ENCODE measurements around the gene NME1. TPM values are rescaled to one million over a fixed set of nuclear protein-coding genes. Genes with fewer than 3 reads are reported as not detected.

NME1 gene
- total and polyA plus RNA-seq, 10 of the 15 experiments (the other 5 are each of a cell fraction or from before 2014, with no cell fraction given) = 273 to 1,362 (median 455) TPM

DNA sequence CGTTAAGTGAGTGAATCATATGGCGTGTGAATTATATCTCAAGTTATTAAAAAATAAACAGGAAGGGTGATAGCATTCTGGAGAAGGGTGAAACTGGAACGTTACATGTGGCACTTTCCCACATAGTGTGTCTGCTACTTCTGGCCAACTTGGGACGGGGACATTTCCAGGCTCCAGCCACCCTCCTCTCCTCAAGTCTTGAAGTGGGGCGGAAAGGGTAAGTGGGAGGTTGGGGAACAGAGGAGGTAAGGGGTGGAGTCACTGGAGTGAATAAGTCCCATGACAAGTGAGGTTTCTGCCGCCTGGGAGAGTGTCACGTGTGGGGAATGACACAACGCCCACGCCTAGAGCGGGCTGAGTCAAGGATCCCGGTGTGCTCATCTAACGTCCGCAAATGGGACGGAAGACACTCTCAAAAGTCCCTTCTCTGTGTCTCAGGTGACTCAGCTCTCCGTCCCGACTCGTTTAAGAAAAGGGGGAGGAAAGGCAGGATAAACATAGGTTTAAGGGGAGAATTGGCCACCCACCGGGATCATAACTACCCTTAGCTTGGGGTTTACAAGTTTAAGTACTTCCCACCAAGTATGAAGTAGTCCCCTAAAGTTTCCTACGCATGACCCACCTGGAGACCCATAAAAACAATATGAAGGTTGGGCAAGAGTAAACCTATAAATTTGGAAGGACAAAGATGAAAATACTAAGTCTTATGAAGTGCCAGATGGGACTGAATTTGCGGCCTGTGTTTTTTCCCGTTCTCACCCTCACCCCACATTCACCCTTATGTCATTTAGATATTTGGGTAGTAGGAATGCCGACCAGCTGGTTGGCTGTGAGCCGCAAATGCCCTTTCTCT lies 31.5 kb upstream of the NME1 start:
- H3K9me3 ChIP-seq (replicated peaks; ENCODE audit: control insufficient read depth, insufficient read depth, low read length) = no peaks in the 10 kb centered on the region
- peak; percentile 86 for DNase-seq (ENCODE audit: low read depth, low spot score)
- H4K20me1 ChIP-seq (ENCODE audit: control insufficient read depth, insufficient read depth) = no peaks in the 10 kb centered on the region
- in situ Hi-C loops (cut with MboI) = no loop called here
- peak overlapping the region; percentile 72 for H3K4me3 ChIP-seq
- ChIA-PET CTCF (interaction anchor here (1.5 to 3.3 kb wide), 3 partner anchors 29 to 65 kb away, joined by 5 to 17 read pairs (median 6); partner anchors contain the start of gene NME1), SMC1A (ENCODE audit: uncharacterized antibody, unreplicated experiment) (interaction anchor here (1.3 to 2.0 kb wide), 3 partner anchors 32 to 69 kb away, joined by 3 to 5 read pairs (median 4); partner anchors contain the start of gene NME1), POLR2A (interaction anchor here (0.5 to 3.5 kb wide), 10 partner anchors 9 to 255 kb away, joined by 3 to 18 read pairs (median 6); partner anchors contain the start of genes NME1, NME2 and TOB1), RAD21 (ENCODE audit: unreplicated experiment) (interaction anchor here (0.7 to 2.0 kb wide), 5 partner anchors 11 to 123 kb away, joined by 3 to 15 read pairs (median 4); partner anchors contain the start of gene NME1)
- H2AFZ ChIP-seq (ENCODE audit: control insufficient read depth, low read depth, low read length) = peak overlapping the region; percentile 92
- H3K36me3 ChIP-seq (ENCODE audit: control insufficient read depth in 2 of 2, insufficient read depth in 2 of 2, low read length in 1 of 2) = no peaks in the 10 kb centered on the region
- 14% methylated on average over 23 of the region's 23 CpGs for WGBS (ENCODE audit: insufficient coverage, insufficient replicate concordance, low lambda C conversion rate, missing lambda C conversion rate)
- H3K4me2 ChIP-seq (ENCODE audit: control insufficient read depth, insufficient read depth) = peak overlapping the region; percentile 94
- peak; percentile 68 for ATAC-seq
- H3K9ac ChIP-seq (ENCODE audit: control insufficient read depth, insufficient read depth, low read length) = peak overlapping the region; percentile 83
- FAIRE-seq = peak; percentile 95
- peaks cover 36% of the 10 kb centered on the region for H3K79me2 ChIP-seq (ENCODE audit: control insufficient read depth, insufficient read depth, low read length)
- peak overlapping the region; percentile 81 for H3K27ac ChIP-seq (ENCODE audit: control insufficient read depth, insufficient read depth)
- no peaks in the 10 kb centered on the region for H3K27me3 ChIP-seq (replicated peaks in 1 of 2; ENCODE audit: control insufficient read depth in 2 of 2, insufficient read depth in 2 of 2, low read length in 1 of 2)
- no TSS peak for BruUV-seq (replicated peaks)
- intact Hi-C loops (cut with micrococcal nuclease; ENCODE audit: unreplicated experiment) = loop anchor here (1.0 kb wide), 1 partner anchor 31 kb away; the partner anchor contains the start of gene NME1
- peaks cover 13% of the 10 kb centered on the region; the same call in 1 of the 2 replicates for H3K4me1 ChIP-seq (ENCODE audit: control insufficient read depth, insufficient read depth, low read length)
- TF ChIP-seq CHD2 (IDR thresholded peaks at IDR 0.05; ENCODE audit: borderline replicate concordance, low read depth, low read length) = 0 out of 2 replicates have a peak, but pooled peaks have one; percentile 30
- no peak for TF ChIP-seq STAT1 (conservative IDR thresholded peaks at IDR 0.05)
- peak; percentile 76 for TF ChIP-seq NFIC (IDR thresholded peaks at IDR 0.05; ENCODE audit: low read depth, low read length)
- 0 out of 2 replicates have a peak, but pooled peaks have one; percentile 40 for TF ChIP-seq MEF2A (IDR thresholded peaks at IDR 0.05; ENCODE audit: insufficient read depth, low read depth, low read length)
- no peak for TF ChIP-seq MYB (IDR thresholded peaks at IDR 0.05; ENCODE audit: borderline replicate concordance, low read depth, low read length)
- TF ChIP-seq, protein P1, sequence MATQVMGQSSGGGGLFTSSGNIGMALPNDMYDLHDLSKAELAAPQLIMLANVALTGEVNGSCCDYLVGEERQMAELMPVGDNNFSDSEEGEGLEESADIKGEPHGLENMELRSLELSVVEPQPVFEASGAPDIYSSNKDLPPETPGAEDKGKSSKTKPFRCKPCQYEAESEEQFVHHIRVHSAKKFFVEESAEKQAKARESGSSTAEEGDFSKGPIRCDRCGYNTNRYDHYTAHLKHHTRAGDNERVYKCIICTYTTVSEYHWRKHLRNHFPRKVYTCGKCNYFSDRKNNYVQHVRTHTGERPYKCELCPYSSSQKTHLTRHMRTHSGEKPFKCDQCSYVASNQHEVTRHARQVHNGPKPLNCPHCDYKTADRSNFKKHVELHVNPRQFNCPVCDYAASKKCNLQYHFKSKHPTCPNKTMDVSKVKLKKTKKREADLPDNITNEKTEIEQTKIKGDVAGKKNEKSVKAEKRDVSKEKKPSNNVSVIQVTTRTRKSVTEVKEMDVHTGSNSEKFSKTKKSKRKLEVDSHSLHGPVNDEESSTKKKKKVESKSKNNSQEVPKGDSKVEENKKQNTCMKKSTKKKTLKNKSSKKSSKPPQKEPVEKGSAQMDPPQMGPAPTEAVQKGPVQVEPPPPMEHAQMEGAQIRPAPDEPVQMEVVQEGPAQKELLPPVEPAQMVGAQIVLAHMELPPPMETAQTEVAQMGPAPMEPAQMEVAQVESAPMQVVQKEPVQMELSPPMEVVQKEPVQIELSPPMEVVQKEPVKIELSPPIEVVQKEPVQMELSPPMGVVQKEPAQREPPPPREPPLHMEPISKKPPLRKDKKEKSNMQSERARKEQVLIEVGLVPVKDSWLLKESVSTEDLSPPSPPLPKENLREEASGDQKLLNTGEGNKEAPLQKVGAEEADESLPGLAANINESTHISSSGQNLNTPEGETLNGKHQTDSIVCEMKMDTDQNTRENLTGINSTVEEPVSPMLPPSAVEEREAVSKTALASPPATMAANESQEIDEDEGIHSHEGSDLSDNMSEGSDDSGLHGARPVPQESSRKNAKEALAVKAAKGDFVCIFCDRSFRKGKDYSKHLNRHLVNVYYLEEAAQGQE (IDR thresholded peaks at IDR 0.05; ENCODE audit: low read depth, low read length) = no peak
- TF ChIP-seq, protein P2, sequence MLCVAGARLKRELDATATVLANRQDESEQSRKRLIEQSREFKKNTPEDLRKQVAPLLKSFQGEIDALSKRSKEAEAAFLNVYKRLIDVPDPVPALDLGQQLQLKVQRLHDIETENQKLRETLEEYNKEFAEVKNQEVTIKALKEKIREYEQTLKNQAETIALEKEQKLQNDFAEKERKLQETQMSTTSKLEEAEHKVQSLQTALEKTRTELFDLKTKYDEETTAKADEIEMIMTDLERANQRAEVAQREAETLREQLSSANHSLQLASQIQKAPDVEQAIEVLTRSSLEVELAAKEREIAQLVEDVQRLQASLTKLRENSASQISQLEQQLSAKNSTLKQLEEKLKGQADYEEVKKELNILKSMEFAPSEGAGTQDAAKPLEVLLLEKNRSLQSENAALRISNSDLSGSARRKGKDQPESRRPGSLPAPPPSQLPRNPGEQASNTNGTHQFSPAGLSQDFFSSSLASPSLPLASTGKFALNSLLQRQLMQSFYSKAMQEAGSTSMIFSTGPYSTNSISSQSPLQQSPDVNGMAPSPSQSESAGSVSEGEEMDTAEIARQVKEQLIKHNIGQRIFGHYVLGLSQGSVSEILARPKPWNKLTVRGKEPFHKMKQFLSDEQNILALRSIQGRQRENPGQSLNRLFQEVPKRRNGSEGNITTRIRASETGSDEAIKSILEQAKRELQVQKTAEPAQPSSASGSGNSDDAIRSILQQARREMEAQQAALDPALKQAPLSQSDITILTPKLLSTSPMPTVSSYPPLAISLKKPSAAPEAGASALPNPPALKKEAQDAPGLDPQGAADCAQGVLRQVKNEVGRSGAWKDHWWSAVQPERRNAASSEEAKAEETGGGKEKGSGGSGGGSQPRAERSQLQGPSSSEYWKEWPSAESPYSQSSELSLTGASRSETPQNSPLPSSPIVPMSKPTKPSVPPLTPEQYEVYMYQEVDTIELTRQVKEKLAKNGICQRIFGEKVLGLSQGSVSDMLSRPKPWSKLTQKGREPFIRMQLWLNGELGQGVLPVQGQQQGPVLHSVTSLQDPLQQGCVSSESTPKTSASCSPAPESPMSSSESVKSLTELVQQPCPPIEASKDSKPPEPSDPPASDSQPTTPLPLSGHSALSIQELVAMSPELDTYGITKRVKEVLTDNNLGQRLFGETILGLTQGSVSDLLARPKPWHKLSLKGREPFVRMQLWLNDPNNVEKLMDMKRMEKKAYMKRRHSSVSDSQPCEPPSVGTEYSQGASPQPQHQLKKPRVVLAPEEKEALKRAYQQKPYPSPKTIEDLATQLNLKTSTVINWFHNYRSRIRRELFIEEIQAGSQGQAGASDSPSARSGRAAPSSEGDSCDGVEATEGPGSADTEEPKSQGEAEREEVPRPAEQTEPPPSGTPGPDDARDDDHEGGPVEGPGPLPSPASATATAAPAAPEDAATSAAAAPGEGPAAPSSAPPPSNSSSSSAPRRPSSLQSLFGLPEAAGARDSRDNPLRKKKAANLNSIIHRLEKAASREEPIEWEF (IDR thresholded peaks at IDR 0.05; ENCODE audit: insufficient replicate concordance, low read depth, low read length) = no peak
- TF ChIP-seq NRF1 (conservative IDR thresholded peaks at IDR 0.05; ENCODE audit: low read depth, low read length) = no peak
- peak; percentile 89 for TF ChIP-seq BACH1 (IDR thresholded peaks at IDR 0.05; ENCODE audit: borderline replicate concordance)
- TF ChIP-seq SP1 (IDR thresholded peaks at IDR 0.05; ENCODE audit: low read depth, low read length) = no peak
- TF ChIP-seq WRNIP1 (IDR thresholded peaks at IDR 0.05; ENCODE audit: borderline replicate concordance, low read depth, low read length) = 0 out of 2 replicates have a peak, but pooled peaks have one; percentile 71
- TF ChIP-seq EGR1 (IDR thresholded peaks at IDR 0.05; ENCODE audit: borderline replicate concordance in 1 of 2, low read depth in 2 of 2, low read length in 2 of 2) = peak; percentile 80 to 99
- TF ChIP-seq ZSCAN29 (IDR thresholded peaks at IDR 0.05) = no peak

Measured in GM12878 (cell line).